ENCODE measurements around the gene CMYA5.

DNA sequence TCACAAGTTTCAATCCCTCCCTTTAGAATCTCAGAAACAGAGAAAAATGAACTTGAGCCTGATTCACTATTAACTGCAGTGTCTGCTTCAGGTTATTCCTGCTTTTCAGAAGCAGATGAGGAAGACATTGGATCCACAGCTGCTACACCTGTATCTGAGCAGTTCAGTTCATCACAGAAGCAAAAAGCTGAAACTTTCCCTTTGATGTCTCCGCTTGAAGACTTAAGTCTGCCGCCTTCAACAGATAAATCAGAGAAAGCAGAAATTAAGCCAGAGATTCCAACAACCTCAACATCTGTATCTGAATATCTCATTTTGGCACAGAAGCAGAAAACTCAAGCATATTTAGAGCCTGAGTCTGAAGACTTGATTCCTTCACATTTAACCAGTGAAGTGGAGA lies 42.1 kb downstream of the CMYA5 start:
- TF ChIP-seq, protein P1, sequence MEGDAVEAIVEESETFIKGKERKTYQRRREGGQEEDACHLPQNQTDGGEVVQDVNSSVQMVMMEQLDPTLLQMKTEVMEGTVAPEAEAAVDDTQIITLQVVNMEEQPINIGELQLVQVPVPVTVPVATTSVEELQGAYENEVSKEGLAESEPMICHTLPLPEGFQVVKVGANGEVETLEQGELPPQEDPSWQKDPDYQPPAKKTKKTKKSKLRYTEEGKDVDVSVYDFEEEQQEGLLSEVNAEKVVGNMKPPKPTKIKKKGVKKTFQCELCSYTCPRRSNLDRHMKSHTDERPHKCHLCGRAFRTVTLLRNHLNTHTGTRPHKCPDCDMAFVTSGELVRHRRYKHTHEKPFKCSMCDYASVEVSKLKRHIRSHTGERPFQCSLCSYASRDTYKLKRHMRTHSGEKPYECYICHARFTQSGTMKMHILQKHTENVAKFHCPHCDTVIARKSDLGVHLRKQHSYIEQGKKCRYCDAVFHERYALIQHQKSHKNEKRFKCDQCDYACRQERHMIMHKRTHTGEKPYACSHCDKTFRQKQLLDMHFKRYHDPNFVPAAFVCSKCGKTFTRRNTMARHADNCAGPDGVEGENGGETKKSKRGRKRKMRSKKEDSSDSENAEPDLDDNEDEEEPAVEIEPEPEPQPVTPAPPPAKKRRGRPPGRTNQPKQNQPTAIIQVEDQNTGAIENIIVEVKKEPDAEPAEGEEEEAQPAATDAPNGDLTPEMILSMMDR (IDR thresholded peaks at IDR 0.05) = no peak
- no peak for TF ChIP-seq POLR2A (IDR thresholded peaks at IDR 0.05)
- TF ChIP-seq EP300 (IDR thresholded peaks at IDR 0.05) = no peak

Measured in ovary (tissue), 3 donors.